Endodermal cell (in vitro differentiated cells): ENCODE measurements around the gene LRP1-AS. TPM values are rescaled to one million over a fixed set of nuclear protein-coding genes. Genes with fewer than 3 reads are reported as not detected.

ENCODE experiments used
- DNase-seq: peaks from one replicate; pipeline ENCODE4 v3.0.0-alpha.2; 2017
- H3K27ac ChIP-seq: 2 replicates; pipeline ENCODE4 v1.5.1; 2013; ENCODE audit warnings: mild to moderate bottlenecking, low read depth, low read length, moderate library complexity
- H3K27me3 ChIP-seq: 2 replicates; pipeline ENCODE4 v1.6.1; 2013; ENCODE audit warnings: mild to moderate bottlenecking, low read length, moderate library complexity; ENCODE audit not compliant: insufficient read depth, control insufficient read depth, poor library complexity, severe bottlenecking
- H3K36me3 ChIP-seq: 2 replicates; pipeline ENCODE4 v1.7.0; 2013; ENCODE audit warnings: mild to moderate bottlenecking, low read length, moderate library complexity; ENCODE audit not compliant: control insufficient read depth, insufficient read depth
- H3K4me1 ChIP-seq: one replicate; pipeline ENCODE4 v1.7.0; 2013; ENCODE audit warnings: low read length; ENCODE audit not compliant: control insufficient read depth, insufficient read depth
- H3K4me3 ChIP-seq: 2 replicates; pipeline ENCODE4 v1.5.1; 2013; ENCODE audit warnings: mild to moderate bottlenecking, low read length, moderate library complexity
- H3K9ac ChIP-seq: 2 replicates; pipeline ENCODE4 v1.6.1; 2013; ENCODE audit warnings: mild to moderate bottlenecking, low read length, moderate library complexity; ENCODE audit not compliant: poor library complexity, severe bottlenecking; ENCODE audit errors: extremely low read depth
- H3K9me3 ChIP-seq: 2 replicates; pipeline ENCODE4 v1.6.1; 2013; ENCODE audit warnings: mild to moderate bottlenecking, low read length, moderate library complexity; ENCODE audit not compliant: control insufficient read depth
- H3K27ac Mint-ChIP-seq: 2 replicates; pipeline ENCODE4 v1.8.0; 2020; ENCODE audit warnings: mixed read lengths
- H3K27me3 Mint-ChIP-seq: 2 replicates; pipeline ENCODE4 v1.8.0; 2021; ENCODE audit warnings: mild to moderate bottlenecking, mixed read lengths; ENCODE audit not compliant: insufficient read depth
- H3K36me3 Mint-ChIP-seq: 2 replicates; pipeline ENCODE4 v1.8.0; 2020; ENCODE audit warnings: low read depth, mixed read lengths
- H3K4me1 Mint-ChIP-seq: 2 replicates; pipeline ENCODE4 v1.8.0; 2020; ENCODE audit warnings: mixed read lengths
- H3K4me3 Mint-ChIP-seq: 2 replicates; pipeline ENCODE4 v1.8.0; 2020; ENCODE audit warnings: mild to moderate bottlenecking, moderate library complexity, mixed read lengths
- H3K9me3 Mint-ChIP-seq: 2 replicates; pipeline ENCODE4 v1.8.0; 2020; ENCODE audit warnings: mild to moderate bottlenecking, mixed read lengths
- WGBS, 2 experiments: methylation state at CpG; one replicate each; pipeline versions ENCODE4 v1.1.5 to v1.1.7; 2013; ENCODE audit warnings: missing lambda C conversion rate in 2 of 2, mixed read lengths in 1 of 2; ENCODE audit not compliant: insufficient coverage in 1 of 2, insufficient read length in 1 of 2; 5-methylcytosine and 5-hydroxymethylcytosine counted together
- total RNA-seq, 2 donors: library from RNA; stranded (reverse); fragmentation: NEBNext Ultra II Directional in 1 of 2; extraction: Animal tissue kit (Norgen Biotek cat#: 25700) in 1 of 2; gene quantifications; 2 replicates in 1 of 2; 3 replicates in 1 of 2; pipeline ENCODE4 v1.2.1, GENCODE V29; 2021
- TF ChIP-seq, protein P1 (sequence below): fragments of 200-600 bp; sonication (generic); conservative IDR thresholded peaks from 2 replicates; pipeline ENCODE4 v1.5.0; 2021; ENCODE audit warnings: antibody characterized with exemption, mild to moderate bottlenecking

LRP1-AS gene
- total RNA-seq, 2 donors from 2014 or later: not detected

DNA sequence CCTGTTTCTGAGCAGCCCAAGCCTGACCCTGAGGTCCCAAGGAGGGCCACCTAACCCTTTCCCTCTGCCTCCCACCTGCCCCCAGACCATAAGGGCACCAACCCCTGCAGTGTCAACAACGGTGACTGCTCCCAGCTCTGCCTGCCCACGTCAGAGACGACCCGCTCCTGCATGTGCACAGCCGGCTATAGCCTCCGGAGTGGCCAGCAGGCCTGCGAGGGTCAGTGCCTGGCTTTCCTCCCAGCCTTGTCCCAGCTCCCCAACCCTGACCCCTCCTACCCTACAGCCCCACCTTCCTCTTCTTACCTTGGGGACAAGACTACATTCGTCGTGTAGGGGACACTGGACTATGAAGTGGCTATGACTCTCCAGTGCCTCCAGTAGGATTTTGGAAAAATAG is 33.7 kb upstream of the LRP1-AS start:
- Histone ChIP-seq H3K4me3 (no peak overlapping the region), H3K9ac (no peak overlapping the region), H3K9me3 (no peaks in the 10 kb centered on the region), H3K27me3 (no peaks in the 10 kb centered on the region), H3K4me1 (no peaks in the 10 kb centered on the region), H3K27ac (no peak overlapping the region), H3K36me3 (peaks cover 54% of the 10 kb centered on the region)
- no peak overlapping the region for H3K27ac Mint-ChIP-seq
- TF ChIP-seq, protein P1, sequence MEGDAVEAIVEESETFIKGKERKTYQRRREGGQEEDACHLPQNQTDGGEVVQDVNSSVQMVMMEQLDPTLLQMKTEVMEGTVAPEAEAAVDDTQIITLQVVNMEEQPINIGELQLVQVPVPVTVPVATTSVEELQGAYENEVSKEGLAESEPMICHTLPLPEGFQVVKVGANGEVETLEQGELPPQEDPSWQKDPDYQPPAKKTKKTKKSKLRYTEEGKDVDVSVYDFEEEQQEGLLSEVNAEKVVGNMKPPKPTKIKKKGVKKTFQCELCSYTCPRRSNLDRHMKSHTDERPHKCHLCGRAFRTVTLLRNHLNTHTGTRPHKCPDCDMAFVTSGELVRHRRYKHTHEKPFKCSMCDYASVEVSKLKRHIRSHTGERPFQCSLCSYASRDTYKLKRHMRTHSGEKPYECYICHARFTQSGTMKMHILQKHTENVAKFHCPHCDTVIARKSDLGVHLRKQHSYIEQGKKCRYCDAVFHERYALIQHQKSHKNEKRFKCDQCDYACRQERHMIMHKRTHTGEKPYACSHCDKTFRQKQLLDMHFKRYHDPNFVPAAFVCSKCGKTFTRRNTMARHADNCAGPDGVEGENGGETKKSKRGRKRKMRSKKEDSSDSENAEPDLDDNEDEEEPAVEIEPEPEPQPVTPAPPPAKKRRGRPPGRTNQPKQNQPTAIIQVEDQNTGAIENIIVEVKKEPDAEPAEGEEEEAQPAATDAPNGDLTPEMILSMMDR: no peak
- no peak overlapping the region for H3K4me3 Mint-ChIP-seq
- peaks cover 3% of the 10 kb centered on the region for H3K4me1 Mint-ChIP-seq
- DNase-seq: no peak
- H3K36me3 Mint-ChIP-seq: peaks cover 60% of the 10 kb centered on the region
- H3K27me3 Mint-ChIP-seq: no peaks in the 10 kb centered on the region
- no peaks in the 10 kb centered on the region for H3K9me3 Mint-ChIP-seq
- WGBS, 2 experiments: 94 to 96% methylated on average over 7 to 9 of the region's 9 CpGs

- H3K27me3 ChIP-seq: no peaks in the 10 kb centered on the region
- H3K4me1 ChIP-seq: no peaks in the 10 kb centered on the region
- no peak overlapping the region for H3K27ac Mint-ChIP-seq
- no peak overlapping the region for H3K9ac ChIP-seq
- no peaks in the 10 kb centered on the region for H3K9me3 Mint-ChIP-seq
- no peak overlapping the region for H3K4me3 Mint-ChIP-seq
- 94 to 98% methylated on average over 13 to 20 of the region's 20 CpGs for WGBS, 2 experiments
- peaks cover 3% of the 10 kb centered on the region for H3K4me1 Mint-ChIP-seq
- H3K27ac ChIP-seq: no peak overlapping the region
- no peaks in the 10 kb centered on the region for H3K27me3 Mint-ChIP-seq
- DNase-seq: no peak
- H3K36me3 Mint-ChIP-seq: peaks cover 60% of the 10 kb centered on the region
- TF ChIP-seq, protein P1: no peak
- H3K4me3 ChIP-seq: no peak overlapping the region
- peaks cover 54% of the 10 kb centered on the region for H3K36me3 ChIP-seq
- no peaks in the 10 kb centered on the region for H3K9me3 ChIP-seq
Measured at GRCh38 chr12:57180321-57180989, 33.0 kb upstream of the LRP1-AS start.

- peaks cover 56% of the 10 kb centered on the region for H3K36me3 Mint-ChIP-seq
- WGBS, 2 experiments: 94 to 99% methylated on average over 19 to 27 of the region's 27 CpGs
- no peak overlapping the region for H3K27ac Mint-ChIP-seq
- H3K4me3 Mint-ChIP-seq: no peak overlapping the region
- DNase-seq: no peak
- no peaks in the 10 kb centered on the region for H3K9me3 Mint-ChIP-seq
- H3K9ac ChIP-seq: no peak overlapping the region
- H3K27ac ChIP-seq: no peak overlapping the region
- peaks cover 3% of the 10 kb centered on the region for H3K4me1 Mint-ChIP-seq
- H3K9me3 ChIP-seq: no peaks in the 10 kb centered on the region
- no peaks in the 10 kb centered on the region for H3K27me3 ChIP-seq
- peaks cover 49% of the 10 kb centered on the region for H3K36me3 ChIP-seq
- no peaks in the 10 kb centered on the region for H3K4me1 ChIP-seq
- TF ChIP-seq, protein P1: no peak
- no peaks in the 10 kb centered on the region for H3K27me3 Mint-ChIP-seq
- H3K4me3 ChIP-seq: no peak overlapping the region
Measured at GRCh38 chr12:57179331-57180086, 32.1 kb upstream of the LRP1-AS start.
